PC-3 (cell line): ENCODE results near the gene TPRN. TPM values are rescaled to one million over a fixed set of nuclear protein-coding genes. Genes with fewer than 3 reads are reported as not detected.
A peak's percentile ranks its signal among the peaks of the same experiment; 100 is the strongest.

Experiments
- ATAC-seq: fragments of 200-7000 bp; cut with Tn5 transposase; 2 replicates; pipeline ENCODE4 v1.9.1; 2020; ENCODE audit warnings: mild to moderate bottlenecking, moderate library complexity
- BruUV-seq: library from RNA; stranded (reverse); fragments of 400-500 nt; replicated peaks from 2 replicates; lab custom pipeline; 2021; lab: Mats Ljungman, UMichigan
- CTCF ChIA-PET: fragments of 300-600 bp; sonication (Branson Sonifier 250); formaldehyde crosslinking; loops from one replicate; lab custom pipeline; 2022; ENCODE audit warnings: antibody characterized with exemption; lab: Charles Lee
- POLR2A ChIA-PET: fragments of 300-600 bp; sonication (Branson Sonifier 250); formaldehyde crosslinking; loops from one replicate; lab custom pipeline; 2022; ENCODE audit warnings: antibody characterized with exemption; ENCODE audit not compliant: unreplicated experiment; lab: Charles Lee
- DNase-seq: peaks from one replicate; pipeline ENCODE4 v3.0.0-alpha.2; 2015
- H2AFZ ChIP-seq: fragments of 300-600 bp; sonication (generic); 2 replicates; pipeline ENCODE4 v1.6.0; 2016; ENCODE audit warnings: antibody characterized with exemption, low read length
- H3F3A ChIP-seq: fragments of 300-600 bp; sonication (generic); one replicate; pipeline ENCODE4 v1.6.0; 2017; ENCODE audit warnings: antibody characterized with exemption, low read length, control low read depth, mild to moderate bottlenecking; ENCODE audit not compliant: unreplicated experiment
- H3K27ac ChIP-seq: fragments of 300-600 bp; sonication (generic); 2 replicates; pipeline ENCODE4 v1.5.1; 2016; ENCODE audit warnings: mild to moderate bottlenecking, low read length
- H3K27me3 ChIP-seq: fragments of 300-600 bp; sonication (generic); 2 replicates; pipeline ENCODE4 v1.6.1; 2016; ENCODE audit warnings: low read length, mixed read lengths
- H3K36me3 ChIP-seq: fragments of 300-600 bp; sonication (generic); 2 replicates; pipeline ENCODE4 v1.6.1; 2016; ENCODE audit warnings: low read depth, mixed run types, low read length, mixed read lengths
- H3K4me1 ChIP-seq: fragments of 300-600 bp; sonication (generic); 2 replicates; pipeline ENCODE4 v1.5.1; 2016; ENCODE audit warnings: low read length; ENCODE audit not compliant: insufficient read depth
- H3K4me2 ChIP-seq: fragments of 300-600 bp; sonication (generic); 2 replicates; pipeline ENCODE4 v1.6.0; 2016; ENCODE audit warnings: low read length
- H3K4me3 ChIP-seq: fragments of 300-600 bp; sonication (generic); 2 replicates; pipeline ENCODE4 v1.5.1; 2016; ENCODE audit warnings: mild to moderate bottlenecking, low read length, mixed read lengths
- H3K79me2 ChIP-seq: fragments of 300-600 bp; sonication (generic); 2 replicates; pipeline ENCODE4 v1.6.1; 2017; ENCODE audit warnings: low read length, mixed read lengths
- H3K9ac ChIP-seq: fragments of 300-600 bp; sonication (generic); 2 replicates; pipeline ENCODE4 v1.6.0; 2016; ENCODE audit warnings: mild to moderate bottlenecking, low read length
- H3K9me2 ChIP-seq: fragments of 300-600 bp; sonication (generic); replicated peaks from 2 replicates; pipeline ENCODE4 v1.6.1; 2016; ENCODE audit warnings: mixed run types, low read length, mixed read lengths
- H3K9me3 ChIP-seq: fragments of 300-600 bp; sonication (generic); 2 replicates; pipeline ENCODE4 v1.6.1; 2016; ENCODE audit warnings: low read length, mixed read lengths
- H4K20me1 ChIP-seq: fragments of 300-600 bp; sonication (generic); 2 replicates; pipeline ENCODE4 v1.6.1; 2016; ENCODE audit warnings: low read length, mixed read lengths
- EZH2 ChIP-seq: fragments of 300-600 bp; sonication (generic); IDR thresholded peaks from one replicate; pipeline ENCODE4 v1.6.1; 2017; ENCODE audit warnings: antibody characterized with exemption, mild to moderate bottlenecking, low read length; ENCODE audit not compliant: unreplicated experiment
- EZH2phosphoT487 ChIP-seq: fragments of 300-600 bp; sonication (generic); IDR thresholded peaks from 2 replicates; pipeline ENCODE4 v1.6.1; 2018; ENCODE audit warnings: mild to moderate bottlenecking, antibody characterized with exemption, low read length, borderline replicate concordance
- intact Hi-C: fragments of 100-400 bp; cut with micrococcal nuclease; formaldehyde crosslinking; loops from 2 replicates; pipeline ENCODE4 v1.9.0; 2023
- total RNA-seq: library from RNA; depleted of rRNA; stranded (reverse); fragments of >200 nt; gene quantifications from 2 replicates; pipeline ENCODE4 v1.2.3, GENCODE V29; 2014
- TF ChIP-seq, protein P1 (sequence below): fragments of 300-600 bp; sonication (generic); conservative IDR thresholded peaks from 2 replicates; pipeline ENCODE4 v1.5.1; 2017; ENCODE audit warnings: antibody characterized with exemption, low read depth, mild to moderate bottlenecking, low read length

TPRN gene
- total RNA-seq, 1 experiment from 2014 or later = 11.3 TPM

DNA sequence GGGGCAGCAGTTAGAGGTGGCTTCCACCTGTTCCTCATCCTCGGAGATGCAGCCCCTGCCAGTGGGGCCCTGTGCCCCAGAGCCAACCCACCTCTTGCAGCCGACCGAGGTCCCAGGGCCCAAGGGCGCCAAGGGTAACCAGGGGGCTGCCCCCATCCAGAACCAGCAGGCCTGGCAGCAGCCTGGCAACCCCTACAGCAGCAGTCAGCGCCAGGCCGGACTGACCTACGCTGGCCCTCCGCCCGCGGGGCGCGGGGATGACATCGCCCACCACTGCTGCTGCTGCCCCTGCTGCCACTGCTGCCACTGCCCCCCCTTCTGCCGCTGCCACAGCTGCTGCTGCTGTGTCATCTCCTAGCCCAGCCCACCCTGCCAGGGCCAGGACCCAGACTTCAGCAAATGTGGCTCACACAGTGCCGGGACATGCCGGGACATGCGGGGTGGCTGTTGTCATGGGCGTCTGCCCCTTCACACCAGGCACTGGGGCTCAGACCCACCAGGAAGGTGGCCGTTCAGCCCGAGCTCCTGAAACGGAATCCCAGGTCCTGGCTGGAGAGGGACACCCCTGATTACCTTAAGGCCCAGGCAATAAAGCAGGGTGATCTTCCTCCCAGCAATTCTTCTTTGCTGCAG is 25.3 kb upstream of the TPRN start:
- CTCF ChIA-PET = no interaction called here
- H3K79me2 ChIP-seq = peaks cover 19% of the 10 kb centered on the region
- TF ChIP-seq, protein P1, sequence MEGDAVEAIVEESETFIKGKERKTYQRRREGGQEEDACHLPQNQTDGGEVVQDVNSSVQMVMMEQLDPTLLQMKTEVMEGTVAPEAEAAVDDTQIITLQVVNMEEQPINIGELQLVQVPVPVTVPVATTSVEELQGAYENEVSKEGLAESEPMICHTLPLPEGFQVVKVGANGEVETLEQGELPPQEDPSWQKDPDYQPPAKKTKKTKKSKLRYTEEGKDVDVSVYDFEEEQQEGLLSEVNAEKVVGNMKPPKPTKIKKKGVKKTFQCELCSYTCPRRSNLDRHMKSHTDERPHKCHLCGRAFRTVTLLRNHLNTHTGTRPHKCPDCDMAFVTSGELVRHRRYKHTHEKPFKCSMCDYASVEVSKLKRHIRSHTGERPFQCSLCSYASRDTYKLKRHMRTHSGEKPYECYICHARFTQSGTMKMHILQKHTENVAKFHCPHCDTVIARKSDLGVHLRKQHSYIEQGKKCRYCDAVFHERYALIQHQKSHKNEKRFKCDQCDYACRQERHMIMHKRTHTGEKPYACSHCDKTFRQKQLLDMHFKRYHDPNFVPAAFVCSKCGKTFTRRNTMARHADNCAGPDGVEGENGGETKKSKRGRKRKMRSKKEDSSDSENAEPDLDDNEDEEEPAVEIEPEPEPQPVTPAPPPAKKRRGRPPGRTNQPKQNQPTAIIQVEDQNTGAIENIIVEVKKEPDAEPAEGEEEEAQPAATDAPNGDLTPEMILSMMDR = no peak
- TF ChIP-seq EZH2phosphoT487 (no peak), EZH2 (no peak)
- H3K4me3 ChIP-seq = peak overlapping the region; percentile 59
- no peaks in the 10 kb centered on the region for H3K9me2 ChIP-seq
- peak overlapping the region; percentile 99 for H3K27ac ChIP-seq
- ATAC-seq (no peak), DNase-seq (no peak)
- POLR2A ChIA-PET = interaction anchor here (0.6 kb wide), 1 partner anchor 35 kb away, joined by 8 read pairs; no protein-coding TSS in a partner anchor
- H2AFZ ChIP-seq = no peak overlapping the region
- no peaks in the 10 kb centered on the region for H4K20me1 ChIP-seq
- peaks cover 2% of the 10 kb centered on the region for H3F3A ChIP-seq
- H3K4me1 ChIP-seq = peaks cover 40% of the 10 kb centered on the region
- H3K9me3 ChIP-seq = no peaks in the 10 kb centered on the region
- no peaks in the 10 kb centered on the region for H3K36me3 ChIP-seq
- no TSS peak for BruUV-seq
- no peaks in the 10 kb centered on the region for H3K27me3 ChIP-seq
- H3K4me2 ChIP-seq = peak overlapping the region; percentile 88
- peak overlapping the region; percentile 67 for H3K9ac ChIP-seq
- intact Hi-C loops = loop anchor here (5.0 kb wide), 2 partner anchors 39 to 109 kb away; partner anchors contain the start of genes ANAPC2 and SSNA1

GRCh38 chr9:137224830-137225694 is 24.5 kb upstream of the TPRN start, which contains the start of gene CYSRT1:
Gene CYSRT1, plus strand, starts transcription at chr9:137225174. Its CDS starts 448 bp downstream, at chr9:137225622.
- CTCF ChIA-PET = no interaction called here
- H2AFZ ChIP-seq = no peak within 1 kb of the TSS; the same call in 1 of the 2 replicates
- H3K9me2 ChIP-seq = no peaks in the 10 kb centered on the region
- peaks cover 19% of the 10 kb centered on the region for H3K79me2 ChIP-seq
- no peaks in the 10 kb centered on the region for H3K36me3 ChIP-seq
- peaks cover 2% of the 10 kb centered on the region for H3F3A ChIP-seq
- peak within 1 kb of the TSS; percentile 97 for H3K9ac ChIP-seq
- no peaks in the 10 kb centered on the region for H4K20me1 ChIP-seq
- peak within 1 kb of the TSS; percentile 99 for H3K27ac ChIP-seq
- DNase-seq (no peak), ATAC-seq (no peak)
- POLR2A ChIA-PET = interaction anchor here (0.6 kb wide), 1 partner anchor 35 kb away, joined by 8 read pairs; no protein-coding TSS in a partner anchor
- H3K4me2 ChIP-seq = peak within 1 kb of the TSS; percentile 99
- peaks cover 40% of the 10 kb centered on the region for H3K4me1 ChIP-seq
- H3K4me3 ChIP-seq = peak within 1 kb of the TSS; percentile 88
- no TSS peak for BruUV-seq
- no peaks in the 10 kb centered on the region for H3K9me3 ChIP-seq
- TF ChIP-seq, protein P1 = no peak
- TF ChIP-seq EZH2 (no peak), EZH2phosphoT487 (no peak)
- no peaks in the 10 kb centered on the region for H3K27me3 ChIP-seq
- intact Hi-C loops = loop anchor here (5.0 kb wide), 2 partner anchors 38 to 108 kb away; partner anchors contain the start of genes ANAPC2 and SSNA1
